HL-60 (cell line): ENCODE data around the gene PRR15L.

ENCODE experiments used
- DNase-seq, 2 experiments: peaks; one replicate each; pipeline ENCODE4 v3.0.0-alpha.2; 2010 to 2020; ENCODE audit warnings: low read depth in 1 of 2, low spot score in 1 of 2
- H3K27ac ChIP-seq: fragments of 250-450 bp; sonication (Bioruptor Pico); replicated peaks from 2 replicates; pipeline ENCODE4 v1.5.1; 2020; ENCODE audit warnings: mild to moderate bottlenecking, moderate library complexity
- H3K27me3 ChIP-seq: fragments of 250-450 bp; sonication (Bioruptor Pico); 2 replicates; pipeline ENCODE4 v1.5.1; 2021; ENCODE audit warnings: mild to moderate bottlenecking, moderate library complexity; ENCODE audit not compliant: insufficient read depth, poor library complexity, severe bottlenecking
- H3K4me3 ChIP-seq: replicated peaks from 2 replicates; pipeline ENCODE4 v1.5.1; 2011; ENCODE audit warnings: mild to moderate bottlenecking, control low read depth, low read length; ENCODE audit not compliant: insufficient read depth
- CTCF ChIP-seq: IDR thresholded peaks from one replicate; pipeline ENCODE4 v1.5.1; 2011; ENCODE audit warnings: low read length, control low read depth, inconsistent platforms; ENCODE audit not compliant: insufficient read depth
- GABPA ChIP-seq: IDR thresholded peaks from 2 replicates; pipeline ENCODE4 v1.6.1; 2012; ENCODE audit warnings: low read depth
- POLR2AphosphoS5 ChIP-seq: IDR thresholded peaks from 2 replicates; pipeline ENCODE4 v1.6.1; 2012; ENCODE audit warnings: low read depth
- SPI1 ChIP-seq: IDR thresholded peaks from 2 replicates; pipeline ENCODE4 v1.6.1; 2012; ENCODE audit warnings: low read depth, mild to moderate bottlenecking, borderline replicate concordance
- TF ChIP-seq, protein P1 (sequence below): IDR thresholded peaks from 2 replicates; pipeline ENCODE4 v1.6.1; 2012; ENCODE audit warnings: low read depth; ENCODE audit not compliant: insufficient replicate concordance

Gene PRR15L

DNA sequence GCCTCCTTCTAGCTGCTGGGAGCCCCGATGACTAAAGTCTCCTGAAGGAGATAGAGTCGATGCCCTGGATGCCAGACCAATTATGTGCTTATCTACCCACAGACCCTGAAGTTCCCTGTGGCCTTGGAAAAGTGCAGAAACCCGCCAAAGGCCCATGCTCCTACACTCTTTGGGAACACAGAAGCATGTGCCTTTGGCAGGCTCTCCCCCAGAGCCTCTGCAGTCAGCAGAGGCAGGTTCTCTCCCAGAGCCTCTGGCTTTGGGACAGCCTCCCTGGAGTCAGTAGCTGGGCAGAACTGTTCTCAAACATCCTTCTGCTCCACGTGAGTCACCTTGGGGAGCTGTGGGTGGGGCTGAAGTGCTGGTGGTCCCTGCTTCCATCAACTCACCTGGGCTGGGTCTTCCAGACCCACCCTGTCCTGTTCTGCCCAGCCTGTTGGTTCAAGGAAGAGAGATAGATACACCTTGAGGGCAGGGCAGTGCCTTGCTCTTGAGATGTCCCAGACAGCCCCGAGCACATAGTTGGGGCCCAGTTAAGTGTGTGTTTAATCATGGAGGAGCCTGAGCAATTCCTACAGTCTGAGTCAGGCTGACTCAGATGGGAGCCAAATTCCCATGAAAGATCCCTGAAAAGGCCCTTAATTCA, 10.0 kb upstream of the PRR15L start:
- no peak overlapping the region for H3K4me3 ChIP-seq
- DNase-seq = no peak
- TF ChIP-seq POLR2AphosphoS5 (no peak), SPI1 (no peak), GABPA (no peak), CTCF (no peak)
- TF ChIP-seq, protein P1, sequence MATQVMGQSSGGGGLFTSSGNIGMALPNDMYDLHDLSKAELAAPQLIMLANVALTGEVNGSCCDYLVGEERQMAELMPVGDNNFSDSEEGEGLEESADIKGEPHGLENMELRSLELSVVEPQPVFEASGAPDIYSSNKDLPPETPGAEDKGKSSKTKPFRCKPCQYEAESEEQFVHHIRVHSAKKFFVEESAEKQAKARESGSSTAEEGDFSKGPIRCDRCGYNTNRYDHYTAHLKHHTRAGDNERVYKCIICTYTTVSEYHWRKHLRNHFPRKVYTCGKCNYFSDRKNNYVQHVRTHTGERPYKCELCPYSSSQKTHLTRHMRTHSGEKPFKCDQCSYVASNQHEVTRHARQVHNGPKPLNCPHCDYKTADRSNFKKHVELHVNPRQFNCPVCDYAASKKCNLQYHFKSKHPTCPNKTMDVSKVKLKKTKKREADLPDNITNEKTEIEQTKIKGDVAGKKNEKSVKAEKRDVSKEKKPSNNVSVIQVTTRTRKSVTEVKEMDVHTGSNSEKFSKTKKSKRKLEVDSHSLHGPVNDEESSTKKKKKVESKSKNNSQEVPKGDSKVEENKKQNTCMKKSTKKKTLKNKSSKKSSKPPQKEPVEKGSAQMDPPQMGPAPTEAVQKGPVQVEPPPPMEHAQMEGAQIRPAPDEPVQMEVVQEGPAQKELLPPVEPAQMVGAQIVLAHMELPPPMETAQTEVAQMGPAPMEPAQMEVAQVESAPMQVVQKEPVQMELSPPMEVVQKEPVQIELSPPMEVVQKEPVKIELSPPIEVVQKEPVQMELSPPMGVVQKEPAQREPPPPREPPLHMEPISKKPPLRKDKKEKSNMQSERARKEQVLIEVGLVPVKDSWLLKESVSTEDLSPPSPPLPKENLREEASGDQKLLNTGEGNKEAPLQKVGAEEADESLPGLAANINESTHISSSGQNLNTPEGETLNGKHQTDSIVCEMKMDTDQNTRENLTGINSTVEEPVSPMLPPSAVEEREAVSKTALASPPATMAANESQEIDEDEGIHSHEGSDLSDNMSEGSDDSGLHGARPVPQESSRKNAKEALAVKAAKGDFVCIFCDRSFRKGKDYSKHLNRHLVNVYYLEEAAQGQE = no peak
- H3K27me3 ChIP-seq = no peaks in the 10 kb centered on the region
- H3K27ac ChIP-seq = no peak overlapping the region

- TF ChIP-seq CTCF = no peak
- TF ChIP-seq, protein P1 = no peak
- no peak for TF ChIP-seq GABPA
- no peak for TF ChIP-seq POLR2AphosphoS5
- no peak for TF ChIP-seq SPI1
- no peaks in the 10 kb centered on the region for H3K27me3 ChIP-seq
- H3K4me3 ChIP-seq = no peak overlapping the region
- H3K27ac ChIP-seq = no peak overlapping the region
- no peak for DNase-seq
Measured at GRCh38 chr17:47966079-47966519, 8.4 kb upstream of the PRR15L start.

- DNase-seq = no peak
- no peaks in the 10 kb centered on the region for H3K27me3 ChIP-seq
- no peak overlapping the region for H3K4me3 ChIP-seq
- TF ChIP-seq CTCF = no peak
- TF ChIP-seq GABPA = no peak
- TF ChIP-seq, protein P1 = no peak
- TF ChIP-seq SPI1 = no peak
- TF ChIP-seq POLR2AphosphoS5 = no peak
- no peak overlapping the region for H3K27ac ChIP-seq
Measured at GRCh38 chr17:47964856-47965255, 7.2 kb upstream of the PRR15L start.
